Glutamatergic neuron (in vitro differentiated cells): ENCODE measurements around the gene BIN1. TPM values are rescaled to one million over a fixed set of nuclear protein-coding genes. Genes with fewer than 3 reads are reported as not detected.
"Not testable (repeated sequence)": the region's sequence is repeated elsewhere in the genome, so short reads cannot be mapped to it uniquely, and the experiment has no call there.

Source experiments
- DNase-seq: peaks from one replicate; pipeline ENCODE4 v3.0.0; 2022
- H3K27ac Mint-ChIP-seq: one replicate; pipeline ENCODE4 v1.8.0; 2020; ENCODE audit warnings: mild to moderate bottlenecking, mixed read lengths, inconsistent platforms; ENCODE audit not compliant: unreplicated experiment
- H3K27me3 Mint-ChIP-seq: one replicate; pipeline ENCODE4 v1.8.0; 2020; ENCODE audit warnings: mild to moderate bottlenecking, moderate library complexity, mixed read lengths, inconsistent platforms; ENCODE audit not compliant: unreplicated experiment
- H3K36me3 Mint-ChIP-seq: one replicate; pipeline ENCODE4 v1.8.0; 2020; ENCODE audit warnings: mild to moderate bottlenecking, mixed read lengths, inconsistent platforms; ENCODE audit not compliant: unreplicated experiment
- H3K4me1 Mint-ChIP-seq: one replicate; pipeline ENCODE4 v1.8.0; 2020; ENCODE audit warnings: mild to moderate bottlenecking, low read depth, mixed read lengths, inconsistent platforms; ENCODE audit not compliant: unreplicated experiment
- H3K4me3 Mint-ChIP-seq: one replicate; pipeline ENCODE4 v1.8.0; 2020; ENCODE audit warnings: mild to moderate bottlenecking, mixed read lengths, inconsistent platforms; ENCODE audit not compliant: unreplicated experiment
- H3K9me3 Mint-ChIP-seq: one replicate; pipeline ENCODE4 v1.8.0; 2020; ENCODE audit warnings: mild to moderate bottlenecking, moderate library complexity, mixed read lengths, inconsistent platforms; ENCODE audit not compliant: unreplicated experiment
- total RNA-seq: library from RNA; stranded (reverse); fragmentation: NEBNext Ultra II Directional; extraction: Animal tissue kit (Norgen Biotek cat#: 25700); gene quantifications from one replicate; pipeline ENCODE4 v1.2.1, GENCODE V29; 2021; ENCODE audit not compliant: unreplicated experiment
- TF ChIP-seq, protein P1 (sequence below): fragments of 200-600 bp; sonication (generic); IDR thresholded peaks from one replicate; pipeline ENCODE4 v1.5.0; 2021; ENCODE audit not compliant: partially characterized antibody, unreplicated experiment

Gene BIN1
- total RNA-seq, 1 donor from 2014 or later = 176 TPM

DNA sequence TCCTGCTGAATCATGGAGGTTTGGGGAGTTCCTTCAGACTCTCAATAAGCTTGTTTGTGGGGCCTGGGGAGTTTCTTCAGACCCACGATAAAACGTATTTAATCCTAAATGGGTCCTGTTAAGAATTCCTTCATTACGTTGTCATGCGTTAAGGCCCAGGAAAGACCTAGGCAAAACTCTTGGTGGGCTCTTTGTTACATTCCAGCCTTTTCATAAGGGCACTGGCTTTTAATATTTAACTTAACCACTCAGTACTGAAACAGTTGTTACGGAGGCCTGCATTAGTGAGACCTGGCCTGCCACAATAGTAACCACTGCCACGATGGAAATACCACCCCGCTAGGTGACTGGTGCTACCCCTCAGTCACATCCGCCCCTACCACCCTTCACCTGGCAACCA lies 17.5 kb upstream of the BIN1 start:
- Mint-ChIP-seq H3K4me1 (peaks cover 7% of the 10 kb centered on the region), H3K27ac (no peak overlapping the region), H3K9me3 (peaks cover 14% of the 10 kb centered on the region), H3K4me3 (no peak overlapping the region), H3K27me3 (peaks cover 10% of the 10 kb centered on the region), H3K36me3 (peaks cover 12% of the 10 kb centered on the region)
- DNase-seq = no peak
- TF ChIP-seq, protein P1, sequence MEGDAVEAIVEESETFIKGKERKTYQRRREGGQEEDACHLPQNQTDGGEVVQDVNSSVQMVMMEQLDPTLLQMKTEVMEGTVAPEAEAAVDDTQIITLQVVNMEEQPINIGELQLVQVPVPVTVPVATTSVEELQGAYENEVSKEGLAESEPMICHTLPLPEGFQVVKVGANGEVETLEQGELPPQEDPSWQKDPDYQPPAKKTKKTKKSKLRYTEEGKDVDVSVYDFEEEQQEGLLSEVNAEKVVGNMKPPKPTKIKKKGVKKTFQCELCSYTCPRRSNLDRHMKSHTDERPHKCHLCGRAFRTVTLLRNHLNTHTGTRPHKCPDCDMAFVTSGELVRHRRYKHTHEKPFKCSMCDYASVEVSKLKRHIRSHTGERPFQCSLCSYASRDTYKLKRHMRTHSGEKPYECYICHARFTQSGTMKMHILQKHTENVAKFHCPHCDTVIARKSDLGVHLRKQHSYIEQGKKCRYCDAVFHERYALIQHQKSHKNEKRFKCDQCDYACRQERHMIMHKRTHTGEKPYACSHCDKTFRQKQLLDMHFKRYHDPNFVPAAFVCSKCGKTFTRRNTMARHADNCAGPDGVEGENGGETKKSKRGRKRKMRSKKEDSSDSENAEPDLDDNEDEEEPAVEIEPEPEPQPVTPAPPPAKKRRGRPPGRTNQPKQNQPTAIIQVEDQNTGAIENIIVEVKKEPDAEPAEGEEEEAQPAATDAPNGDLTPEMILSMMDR = no peak

DNA sequence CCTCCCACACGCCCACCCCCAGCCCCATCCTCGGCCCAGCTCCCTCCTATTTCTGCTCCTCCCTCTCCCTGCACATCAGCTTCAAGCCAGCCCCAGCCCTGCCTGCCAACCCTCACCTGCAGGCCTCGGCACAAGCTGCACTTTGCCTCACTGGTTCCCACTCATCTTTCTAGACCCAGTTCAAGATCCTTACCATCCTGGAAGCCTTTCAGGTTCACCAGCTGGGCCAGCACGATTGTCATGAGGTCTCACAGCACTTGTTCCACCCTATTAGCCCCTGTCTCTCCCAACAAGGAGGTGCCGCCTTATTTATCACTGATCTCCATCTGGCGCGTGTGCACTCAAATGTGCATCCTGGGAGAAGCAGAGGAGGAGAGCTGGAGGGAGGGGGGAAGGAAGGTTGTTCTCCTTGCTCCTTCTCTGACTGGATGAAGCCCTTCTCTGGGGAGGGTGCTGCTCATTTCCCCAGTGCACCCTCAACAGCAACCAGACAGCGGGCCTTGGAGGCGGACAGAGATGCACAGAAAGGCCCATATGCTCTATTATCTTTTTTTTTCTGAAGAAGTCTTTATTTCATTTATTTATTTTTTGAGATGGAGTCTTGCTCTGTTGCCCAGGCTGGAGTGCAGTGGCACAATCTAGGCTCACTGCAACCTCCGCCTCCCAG lies 15.5 kb upstream of the BIN1 start:
- DNase-seq = no peak
- H3K27me3 Mint-ChIP-seq = peaks cover 6% of the 10 kb centered on the region
- peaks cover 22% of the 10 kb centered on the region for H3K36me3 Mint-ChIP-seq
- no peaks in the 10 kb centered on the region for H3K4me1 Mint-ChIP-seq
- TF ChIP-seq, protein P1 = no peak
- peaks cover 16% of the 10 kb centered on the region for H3K9me3 Mint-ChIP-seq
- no peak overlapping the region for H3K27ac Mint-ChIP-seq
- H3K4me3 Mint-ChIP-seq = no peak overlapping the region

DNA sequence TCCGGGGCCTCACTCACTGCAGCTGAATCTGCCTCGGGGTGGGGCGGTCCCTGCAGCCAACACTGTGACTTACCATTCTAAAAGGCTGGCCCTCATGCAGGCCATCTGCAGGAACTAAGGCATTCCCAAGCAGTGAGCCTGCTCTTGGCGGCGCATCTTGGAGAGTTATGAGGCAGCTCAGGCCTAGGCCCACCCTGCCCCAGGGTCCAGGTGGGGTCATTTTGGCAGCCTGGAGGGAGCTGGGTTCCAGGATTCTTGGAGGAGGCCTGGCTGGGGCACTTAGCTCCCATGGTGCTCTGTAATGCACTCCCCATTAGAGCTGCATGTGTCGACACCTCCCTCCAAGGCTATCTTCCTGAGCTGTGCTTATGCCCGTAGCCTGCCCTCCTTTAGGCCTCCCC lies 14.8 kb upstream of the BIN1 start:
- H3K4me3 Mint-ChIP-seq = no peak overlapping the region
- peaks cover 16% of the 10 kb centered on the region for H3K9me3 Mint-ChIP-seq

GRCh38 chr2:127121353-127121752 lies 14.4 kb upstream of the BIN1 start:
- H3K9me3 Mint-ChIP-seq = peaks cover 16% of the 10 kb centered on the region
- H3K4me3 Mint-ChIP-seq = no peak overlapping the region
- H3K27me3 Mint-ChIP-seq = peaks cover 9% of the 10 kb centered on the region
- no peak for DNase-seq
- peaks cover 24% of the 10 kb centered on the region for H3K36me3 Mint-ChIP-seq
- H3K27ac Mint-ChIP-seq = no peak overlapping the region
- TF ChIP-seq, protein P1 = no peak
- H3K4me1 Mint-ChIP-seq = no peaks in the 10 kb centered on the region

More for the DNA sequence above, 14.8 kb upstream of the BIN1 start:
- TF ChIP-seq, protein P1 = no peak
- Mint-ChIP-seq H3K4me1 (no peaks in the 10 kb centered on the region), H3K27me3 (peaks cover 9% of the 10 kb centered on the region), H3K27ac (no peak overlapping the region), H3K36me3 (peaks cover 24% of the 10 kb centered on the region)
- no peak for DNase-seq

DNA sequence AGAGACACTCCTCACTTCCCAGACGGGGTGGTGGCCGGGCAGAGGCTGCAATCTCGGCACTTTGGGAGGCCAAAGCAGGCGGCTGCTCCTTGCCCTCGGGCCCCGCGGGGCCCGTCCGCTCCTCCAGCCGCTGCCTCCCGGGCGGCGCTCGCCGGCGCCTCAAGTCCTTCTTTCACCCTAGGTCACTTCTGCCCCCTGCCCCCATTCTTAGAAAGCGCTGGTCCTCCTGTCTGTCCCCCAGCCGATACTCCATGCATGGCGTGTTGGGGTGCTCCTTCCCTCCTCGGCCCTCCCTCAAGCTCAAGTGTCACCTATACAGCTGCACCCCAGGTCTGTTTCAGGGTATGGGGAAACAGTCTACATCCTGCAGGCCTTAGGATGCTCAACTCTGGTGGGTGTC lies 13.5 kb upstream of the BIN1 start:
- H3K4me3 Mint-ChIP-seq, H3K27ac Mint-ChIP-seq, H3K27me3 Mint-ChIP-seq, DNase-seq, H3K4me1 Mint-ChIP-seq: not testable (repeated sequence)
- peaks cover 12% of the 10 kb centered on the region for H3K9me3 Mint-ChIP-seq
- peaks cover 24% of the 10 kb centered on the region for H3K36me3 Mint-ChIP-seq
